Left ventricle myocardium inferior (tissue), 1 donor: ENCODE measurements around the gene ISCU. TPM values are rescaled to one million over a fixed set of nuclear protein-coding genes. Genes with fewer than 3 reads are reported as not detected.

Experiments used
- DNase-seq: peaks from one replicate; pipeline ENCODE4 v3.0.0-alpha.2; 2020
- H3K27ac ChIP-seq: fragments of 200-600 bp; replicated peaks from 2 replicates; pipeline ENCODE4 v1.8.0; 2021
- H3K27me3 ChIP-seq: fragments of 200-600 bp; 2 replicates; pipeline ENCODE4 v1.8.0; 2021; ENCODE audit warnings: low read depth
- H3K36me3 ChIP-seq: fragments of 200-600 bp; 2 replicates; pipeline ENCODE4 v1.8.0; 2021
- H3K4me1 ChIP-seq: fragments of 200-600 bp; 2 replicates; pipeline ENCODE4 v1.8.0; 2021
- H3K4me3 ChIP-seq: fragments of 200-600 bp; 2 replicates; pipeline ENCODE4 v1.8.0; 2021; ENCODE audit warnings: mild to moderate bottlenecking, moderate library complexity
- H3K9me3 ChIP-seq: fragments of 200-600 bp; replicated peaks from 2 replicates; pipeline ENCODE4 v1.8.0; 2021
- CTCF ChIP-seq: fragments of 200-600 bp; IDR thresholded peaks from 2 replicates; pipeline ENCODE4 v1.8.0; 2021; ENCODE audit warnings: antibody characterized with exemption, mild to moderate bottlenecking, borderline replicate concordance
- intact Hi-C: fragments of 100-400 bp; cut with micrococcal nuclease; formaldehyde crosslinking; loops from one replicate; pipeline ENCODE4 v1.11.0; 2022
- total RNA-seq: library from RNA; stranded (reverse); fragmentation: NEBNext Ultra II Directional; extraction: Animal tissue kit (Norgen Biotek cat#: 25700); gene quantifications from one replicate; pipeline ENCODE4 v1.2.1, GENCODE V29; 2021
- donor health status: DM: no; HTN: yes; CAD: no; lungs with severe emphysema.

ISCU gene
- total RNA-seq, 1 donor from 2014 or later: 560 TPM

- H3K4me3 ChIP-seq: no peak overlapping the region
- H3K36me3 ChIP-seq: no peaks in the 10 kb centered on the region
- H3K9me3 ChIP-seq: no peaks in the 10 kb centered on the region
- no peaks in the 10 kb centered on the region for H3K4me1 ChIP-seq
- TF ChIP-seq CTCF: no peak
- no peak for DNase-seq
- intact Hi-C loops: no loop called here
- no peaks in the 10 kb centered on the region for H3K27me3 ChIP-seq
- no peak overlapping the region for H3K27ac ChIP-seq
Measured at GRCh38 chr12:108598553-108599250, 36.3 kb downstream of the ISCU start.

GRCh38 chr12:108599541-108599940, 37.1 kb downstream of the ISCU start:
- no peak overlapping the region for H3K4me3 ChIP-seq
- H3K9me3 ChIP-seq: no peaks in the 10 kb centered on the region
- no peak for DNase-seq
- no peak overlapping the region for H3K27ac ChIP-seq
- H3K27me3 ChIP-seq: no peaks in the 10 kb centered on the region
- no peaks in the 10 kb centered on the region for H3K4me1 ChIP-seq
- no peak for TF ChIP-seq CTCF
- intact Hi-C loops: no loop called here
- H3K36me3 ChIP-seq: no peaks in the 10 kb centered on the region

- H3K27me3 ChIP-seq: no peaks in the 10 kb centered on the region
- H3K4me3 ChIP-seq: no peak overlapping the region
- no peaks in the 10 kb centered on the region for H3K4me1 ChIP-seq
- H3K9me3 ChIP-seq: no peaks in the 10 kb centered on the region
- intact Hi-C loops: no loop called here
- DNase-seq: no peak
- H3K27ac ChIP-seq: no peak overlapping the region
- no peak for TF ChIP-seq CTCF
- H3K36me3 ChIP-seq: no peaks in the 10 kb centered on the region
Measured at GRCh38 chr12:108599948-108600701, 37.7 kb downstream of the ISCU start.

GRCh38 chr12:108600702-108601007, 38.3 kb downstream of the ISCU start:
- Histone ChIP-seq H3K27me3 (no peaks in the 10 kb centered on the region), H3K27ac (no peak overlapping the region), H3K4me1 (no peaks in the 10 kb centered on the region), H3K4me3 (no peak overlapping the region), H3K9me3 (no peaks in the 10 kb centered on the region), H3K36me3 (no peaks in the 10 kb centered on the region)
- intact Hi-C loops: no loop called here
- DNase-seq: no peak
- no peak for TF ChIP-seq CTCF

GRCh38 chr12:108602209-108602705, 39.9 kb downstream of the ISCU start:
- no peaks in the 10 kb centered on the region for H3K9me3 ChIP-seq
- no peaks in the 10 kb centered on the region for H3K36me3 ChIP-seq
- H3K4me1 ChIP-seq: no peaks in the 10 kb centered on the region
- intact Hi-C loops: no loop called here
- no peak for TF ChIP-seq CTCF
- no peaks in the 10 kb centered on the region for H3K27me3 ChIP-seq
- no peak overlapping the region for H3K4me3 ChIP-seq
- H3K27ac ChIP-seq: no peak overlapping the region
- DNase-seq: no peak
